T1000 (cell line): ENCODE results near the gene TYSND1.
"Not testable (repeated sequence)": the region's sequence is repeated elsewhere in the genome, so short reads cannot be mapped to it uniquely, and the experiment has no call there.

ENCODE experiments used
- DNase-seq: peaks from one replicate; lab custom pipeline; 2025; ENCODE audit warnings: mixed read lengths; lab: John Stamatoyannopoulos, UW

Gene TYSND1, protein sequence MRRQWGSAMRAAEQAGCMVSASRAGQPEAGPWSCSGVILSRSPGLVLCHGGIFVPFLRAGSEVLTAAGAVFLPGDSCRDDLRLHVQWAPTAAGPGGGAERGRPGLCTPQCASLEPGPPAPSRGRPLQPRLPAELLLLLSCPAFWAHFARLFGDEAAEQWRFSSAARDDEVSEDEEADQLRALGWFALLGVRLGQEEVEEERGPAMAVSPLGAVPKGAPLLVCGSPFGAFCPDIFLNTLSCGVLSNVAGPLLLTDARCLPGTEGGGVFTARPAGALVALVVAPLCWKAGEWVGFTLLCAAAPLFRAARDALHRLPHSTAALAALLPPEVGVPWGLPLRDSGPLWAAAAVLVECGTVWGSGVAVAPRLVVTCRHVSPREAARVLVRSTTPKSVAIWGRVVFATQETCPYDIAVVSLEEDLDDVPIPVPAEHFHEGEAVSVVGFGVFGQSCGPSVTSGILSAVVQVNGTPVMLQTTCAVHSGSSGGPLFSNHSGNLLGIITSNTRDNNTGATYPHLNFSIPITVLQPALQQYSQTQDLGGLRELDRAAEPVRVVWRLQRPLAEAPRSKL

DNA sequence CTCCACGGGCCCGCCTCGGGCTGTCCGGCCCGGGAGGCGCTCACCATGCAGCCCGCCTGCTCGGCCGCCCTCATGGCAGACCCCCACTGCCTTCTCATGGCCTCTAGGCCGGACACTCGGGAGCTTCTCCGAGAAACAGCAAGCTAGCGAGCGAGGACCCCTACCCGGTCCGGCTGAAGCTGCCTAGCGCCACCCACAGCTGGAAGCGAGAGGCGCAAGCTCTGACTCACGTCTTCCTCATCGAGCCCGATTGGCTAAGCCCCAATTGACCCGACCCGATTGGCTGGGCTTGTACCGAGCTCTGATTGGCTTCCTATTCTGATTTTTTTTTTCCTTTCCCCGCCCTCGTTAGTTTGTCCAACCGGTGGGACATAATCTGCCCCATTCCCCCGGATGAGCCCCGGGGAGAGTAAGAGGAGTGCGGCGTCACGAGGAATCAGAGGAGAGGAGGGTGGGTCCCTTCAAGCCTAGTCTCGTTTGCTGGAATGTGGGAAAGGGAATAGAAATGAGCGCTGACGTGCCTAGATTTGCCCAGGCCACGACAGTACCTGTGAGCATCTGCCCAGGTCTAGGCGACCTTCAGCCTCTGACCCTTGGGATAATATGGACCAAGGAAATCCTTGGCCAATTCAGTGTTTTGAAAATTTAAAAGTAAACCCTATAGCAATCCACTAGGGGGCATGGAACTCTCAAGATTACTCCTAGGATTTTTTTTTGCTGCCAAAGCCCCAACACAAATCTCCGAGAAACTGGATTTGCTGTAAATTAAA lies at the start of gene TYSND1:
Gene TYSND1 (minus strand): TSS at position 212 of the 770 bp plus-strand sequence. CDS start 114 bp downstream, at position 98.
- peak; percentile 98 for DNase-seq

DNA sequence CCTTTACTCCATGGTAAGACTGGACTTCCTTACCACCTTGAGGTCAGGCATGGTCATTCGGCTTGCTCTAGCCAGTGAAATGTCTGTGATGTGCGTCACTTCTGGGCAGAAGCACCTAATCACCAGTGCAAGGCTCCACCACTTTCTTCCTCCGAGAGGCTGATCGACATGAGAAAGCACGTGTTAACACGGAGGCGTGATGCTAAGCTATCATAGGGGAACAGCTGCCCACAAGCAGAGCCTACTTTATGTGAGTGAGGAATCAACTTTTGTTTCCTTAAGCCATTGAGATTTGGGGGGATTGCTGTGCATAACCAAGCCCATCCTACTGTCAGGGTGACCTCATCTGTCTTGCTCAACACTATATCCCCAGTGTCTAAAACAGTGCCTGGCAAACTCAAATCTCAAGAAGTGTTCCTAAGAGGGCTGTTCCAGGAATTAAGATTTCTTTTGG lies 46.9 kb upstream of the TYSND1 start:
- DNase-seq: no peak

DNA sequence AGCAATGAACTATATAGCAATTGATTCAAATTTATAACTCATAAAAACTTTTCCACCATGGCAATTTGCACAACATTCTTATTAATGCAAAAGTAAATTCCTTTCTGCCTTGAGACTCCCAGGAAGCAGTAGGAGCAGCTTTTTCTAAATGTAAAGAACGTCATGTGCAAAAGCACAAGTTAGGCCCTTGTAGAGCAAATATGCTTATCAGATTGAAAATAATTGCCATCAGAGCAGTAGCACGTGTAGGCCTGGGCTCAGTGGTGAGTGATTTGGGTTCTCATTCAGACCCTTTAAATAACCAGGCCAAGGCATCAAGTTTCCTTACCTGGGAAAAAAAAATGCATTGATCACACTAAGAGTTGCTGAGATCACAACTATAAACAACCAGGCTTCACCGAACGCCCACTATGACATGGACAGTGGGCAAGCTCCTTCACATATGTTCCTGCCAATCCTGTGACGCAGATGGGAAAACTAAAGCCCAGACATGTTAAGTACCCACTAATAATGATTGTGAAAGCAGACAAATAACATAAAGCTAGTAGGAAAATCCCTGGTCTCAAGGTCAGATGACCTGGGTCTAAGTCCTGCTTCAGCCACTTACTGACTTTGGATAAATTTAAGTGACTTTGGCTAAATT lies 45.9 kb upstream of the TYSND1 start:
- DNase-seq: no peak

DNA sequence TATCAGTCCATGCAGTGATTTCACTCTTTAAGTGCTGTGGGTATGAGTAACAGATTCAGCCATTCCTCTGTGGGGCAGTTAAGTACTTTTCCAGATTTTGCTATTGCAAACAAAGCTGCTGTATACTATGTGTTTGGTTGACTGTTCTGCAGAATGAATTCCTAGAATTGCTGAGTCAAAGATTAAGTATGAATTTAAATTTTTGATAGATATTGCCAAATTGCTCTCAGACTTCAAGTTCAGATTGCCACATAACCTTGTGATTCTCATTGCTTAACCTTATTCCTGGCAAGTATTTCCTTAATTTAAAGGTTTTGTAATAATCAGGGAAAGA lies 45.4 kb upstream of the TYSND1 start:
- DNase-seq: peak; percentile 13

DNA sequence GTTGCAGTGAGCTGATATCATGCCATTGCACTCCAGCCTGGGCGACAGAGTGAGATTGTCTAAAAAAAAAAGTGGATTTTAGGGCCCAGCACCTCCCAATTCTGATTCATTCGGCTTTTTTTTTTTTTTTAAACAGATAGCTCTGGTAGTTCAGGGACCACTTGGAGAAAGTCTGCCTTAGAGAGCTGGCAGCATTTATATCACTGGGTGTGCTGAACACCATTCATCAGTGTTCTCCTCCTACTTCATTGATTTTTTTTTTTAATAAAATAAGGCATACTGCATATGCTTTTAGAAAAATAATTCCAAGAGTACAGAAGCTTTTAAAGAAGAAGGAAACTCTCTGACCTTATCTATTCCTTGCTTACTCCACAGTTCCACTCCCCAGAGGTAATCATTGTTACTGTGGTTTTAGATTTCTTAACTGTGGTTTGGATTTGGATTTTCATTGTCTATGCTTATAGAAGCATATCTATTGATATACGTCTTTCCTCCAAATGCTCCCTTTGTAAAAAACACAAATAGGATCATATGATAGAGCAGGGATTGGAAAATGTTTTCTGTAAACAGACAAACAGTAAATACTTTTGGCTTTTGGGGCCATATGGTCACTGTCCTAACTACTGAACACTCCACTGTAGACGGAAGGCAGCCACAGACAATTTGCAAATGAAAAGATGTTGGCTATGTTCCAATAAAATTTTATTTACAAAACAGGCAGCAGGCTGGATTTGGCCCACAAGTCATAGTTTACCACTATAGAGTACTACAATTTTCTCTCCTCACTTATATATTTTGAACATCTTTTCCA lies 44.9 kb upstream of the TYSND1 start:
- DNase-seq: no peak

DNA sequence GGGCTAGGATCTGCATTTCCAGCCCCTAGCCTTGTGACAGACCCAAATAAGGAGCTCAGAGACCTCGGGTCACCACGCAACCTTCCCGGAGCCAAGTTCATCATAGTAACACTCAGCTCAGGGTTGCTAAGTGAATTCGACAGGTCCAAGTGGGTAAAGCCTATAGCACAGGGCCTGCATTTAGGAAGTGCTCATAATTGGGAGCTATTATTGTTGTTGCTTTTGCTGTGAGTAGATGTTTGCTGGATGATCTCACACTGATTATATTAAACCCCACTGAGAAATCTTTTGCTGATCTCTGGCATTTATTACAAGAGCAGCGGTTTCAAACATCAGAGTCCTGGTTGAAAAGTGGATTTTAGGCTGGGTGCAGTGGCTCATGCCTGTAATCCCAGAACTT lies 44.1 kb upstream of the TYSND1 start:
- DNase-seq: no peak

DNA sequence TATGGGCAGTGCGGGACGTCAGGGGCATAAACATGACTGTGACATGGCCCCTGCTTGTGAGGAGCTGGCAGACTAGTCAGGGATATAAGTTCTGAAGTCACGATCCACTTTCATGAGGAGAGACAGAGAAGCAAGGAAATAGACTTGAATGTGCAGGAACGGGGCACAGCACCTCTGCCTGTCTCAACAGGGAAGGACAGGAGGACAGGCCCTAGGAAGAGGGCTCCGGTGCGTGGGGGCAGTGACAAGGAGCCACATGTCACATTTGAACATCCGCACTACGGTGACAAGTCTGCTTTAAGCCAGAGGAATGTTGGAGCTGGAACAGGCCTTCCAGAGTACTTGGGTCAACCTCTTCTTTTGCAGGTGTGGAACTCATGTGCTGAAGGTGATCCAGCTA lies 43.6 kb upstream of the TYSND1 start:
- no peak for DNase-seq

DNA sequence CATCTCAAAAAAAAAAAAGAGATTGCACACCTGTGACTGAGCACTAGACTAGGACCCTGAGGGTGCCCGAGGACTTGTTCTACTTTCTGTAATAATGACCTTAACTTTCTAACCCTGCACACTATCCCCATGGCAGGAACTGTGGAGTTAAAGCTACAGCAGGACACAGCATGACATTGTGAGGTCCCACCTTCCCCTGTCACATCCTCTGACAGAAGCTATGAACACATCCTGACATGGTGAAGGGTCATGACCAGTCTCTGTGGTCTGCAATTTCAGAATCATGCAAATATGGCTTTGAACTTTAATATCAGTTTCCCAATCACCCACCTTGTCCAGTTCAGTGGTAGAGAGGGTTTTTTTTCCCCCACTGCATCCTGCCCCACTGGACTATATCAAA lies 42.3 kb upstream of the TYSND1 start:
- DNase-seq: no peak

DNA sequence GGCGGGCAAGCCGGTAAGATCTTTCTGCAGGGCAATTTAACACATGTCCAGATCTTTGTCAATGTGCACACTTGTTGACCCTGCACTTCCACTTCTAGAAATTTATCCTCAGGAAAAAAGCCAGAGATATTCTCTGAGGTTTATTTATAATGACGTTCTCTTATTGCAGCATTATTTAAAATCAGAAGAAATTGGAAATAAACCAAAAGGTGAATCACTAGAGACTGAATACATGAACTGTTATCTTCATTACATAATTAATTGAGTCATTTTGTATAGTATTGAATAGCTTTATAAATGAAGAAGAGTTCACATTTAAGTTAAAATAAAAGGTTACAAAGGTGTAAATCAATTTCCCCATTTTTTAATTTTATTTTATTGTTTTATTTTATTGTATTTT lies 40.1 kb upstream of the TYSND1 start:
- no peak for DNase-seq

DNA sequence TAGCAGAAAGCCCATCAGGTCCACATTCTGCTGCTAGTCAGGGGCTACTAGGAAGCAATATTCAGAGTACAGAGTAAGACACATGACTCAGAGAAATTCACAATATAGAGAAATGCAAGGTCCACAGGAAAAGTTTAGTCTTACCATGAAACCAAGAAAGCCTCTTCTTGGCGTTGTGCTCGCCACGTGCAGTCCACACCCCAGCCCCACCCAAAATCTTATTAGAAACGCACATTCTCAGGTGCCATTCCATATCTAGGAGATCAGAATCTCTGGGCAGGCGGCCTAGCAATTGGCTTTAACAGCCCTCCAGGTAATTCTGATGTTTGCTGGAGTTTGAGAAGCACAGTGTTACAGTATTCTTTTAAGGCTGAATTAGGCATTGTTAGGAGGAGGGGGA lies 39.6 kb upstream of the TYSND1 start:
- DNase-seq: no peak

DNA sequence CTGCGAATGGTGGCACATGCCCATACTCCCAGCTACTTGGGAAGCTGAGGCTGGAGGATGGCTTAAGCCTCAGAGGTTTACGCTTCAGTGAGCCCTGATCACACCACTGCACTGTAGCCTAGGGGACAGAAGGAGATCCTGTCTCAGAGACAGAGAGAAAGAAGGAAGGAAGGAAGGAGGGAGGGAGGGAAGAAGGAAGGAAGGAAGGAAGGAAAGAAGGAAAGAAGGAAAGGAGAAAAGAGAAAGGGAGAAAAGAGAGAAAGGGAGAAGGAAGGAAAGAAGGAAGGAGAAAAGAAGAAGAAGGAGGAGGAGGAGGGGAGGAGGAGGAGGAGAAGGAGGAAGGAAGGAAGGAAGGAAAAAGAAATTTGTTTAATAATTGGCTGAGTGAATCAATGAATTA lies 36.8 kb upstream of the TYSND1 start:
- DNase-seq: no peak

DNA sequence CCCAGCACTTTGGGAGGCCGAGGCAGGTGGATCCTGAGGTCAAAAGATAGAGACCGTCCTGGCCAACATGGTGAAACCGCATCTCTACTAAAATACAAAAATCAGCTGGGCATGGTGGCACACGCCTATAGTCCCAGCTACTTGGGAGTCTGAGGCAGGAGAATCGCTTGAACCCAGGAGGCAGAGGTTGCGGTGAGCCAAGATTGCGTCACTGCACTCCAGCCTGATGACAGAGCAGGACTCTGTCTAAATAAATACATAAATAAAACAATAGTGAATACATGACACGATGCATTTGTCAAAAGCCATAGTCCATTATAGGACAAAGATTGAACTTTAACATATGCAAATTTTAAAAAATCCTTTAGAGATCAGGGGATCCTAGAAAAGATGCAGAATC lies 32.7 kb upstream of the TYSND1 start:
- not testable (repeated sequence) for DNase-seq

DNA sequence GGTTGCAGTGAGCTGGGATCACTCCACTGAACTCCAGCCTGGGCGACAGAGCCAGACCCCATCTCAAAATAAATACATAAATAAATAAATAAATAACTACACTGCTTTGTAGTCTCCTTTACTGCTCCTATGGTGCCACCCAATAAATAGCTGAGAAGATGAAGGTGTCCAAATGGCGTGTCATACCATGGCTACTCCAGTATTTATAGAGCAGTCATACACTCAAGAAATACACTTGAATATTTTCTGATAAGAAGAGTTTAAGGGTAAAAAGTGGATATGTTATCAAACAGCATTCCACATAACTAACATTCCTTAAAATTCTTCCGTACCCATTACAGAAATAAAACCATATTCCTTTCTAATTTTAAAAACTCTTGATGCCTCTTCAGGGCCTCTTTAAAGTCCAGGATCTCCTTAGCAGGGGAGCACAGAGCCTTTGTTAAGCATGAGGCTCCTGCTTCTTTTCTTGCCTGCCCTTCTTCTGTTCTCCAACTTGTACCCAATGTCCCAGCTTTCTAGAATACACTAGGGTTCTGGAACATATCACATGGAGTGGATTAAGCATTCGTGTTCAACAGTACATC lies 31.7 kb upstream of the TYSND1 start:
- no peak for DNase-seq

DNA sequence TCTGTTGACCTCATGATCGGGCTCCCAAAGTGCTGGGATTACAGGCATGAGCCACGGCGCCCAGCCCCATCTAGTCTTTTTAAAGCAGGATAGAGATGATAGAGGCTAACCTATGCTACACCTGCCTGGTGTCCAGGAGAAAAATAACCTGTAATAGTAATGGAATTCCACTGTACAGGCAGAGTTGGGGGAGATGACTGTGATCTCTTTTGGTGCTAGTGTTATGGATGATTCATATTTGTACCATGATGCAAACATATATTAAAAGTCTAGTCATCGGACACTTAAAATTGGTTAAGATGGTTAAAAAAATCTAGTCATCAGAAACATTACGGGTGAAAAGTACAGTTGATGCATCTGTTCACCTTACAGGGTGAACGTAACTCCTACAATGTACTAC lies 29.9 kb upstream of the TYSND1 start:
- no peak for DNase-seq

DNA sequence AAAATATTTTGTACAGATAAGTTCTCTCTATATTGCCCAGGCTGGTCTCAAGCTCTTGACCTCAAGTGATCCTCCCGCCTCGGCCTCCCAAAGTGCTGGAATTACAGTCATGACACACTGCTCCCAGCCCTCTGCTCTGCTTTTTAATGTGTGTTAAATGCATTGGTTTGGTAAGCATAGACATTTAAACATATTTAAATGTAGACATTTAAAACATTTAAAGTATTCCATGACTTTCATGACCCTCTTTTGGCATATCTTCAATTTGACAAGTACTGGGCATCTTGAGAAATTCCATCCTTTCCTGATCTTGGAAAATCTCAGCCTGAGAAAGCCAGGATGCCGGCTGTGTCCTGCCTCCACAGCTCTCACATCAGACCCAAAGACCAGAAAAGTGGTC lies 29.0 kb upstream of the TYSND1 start:
- DNase-seq: no peak

DNA sequence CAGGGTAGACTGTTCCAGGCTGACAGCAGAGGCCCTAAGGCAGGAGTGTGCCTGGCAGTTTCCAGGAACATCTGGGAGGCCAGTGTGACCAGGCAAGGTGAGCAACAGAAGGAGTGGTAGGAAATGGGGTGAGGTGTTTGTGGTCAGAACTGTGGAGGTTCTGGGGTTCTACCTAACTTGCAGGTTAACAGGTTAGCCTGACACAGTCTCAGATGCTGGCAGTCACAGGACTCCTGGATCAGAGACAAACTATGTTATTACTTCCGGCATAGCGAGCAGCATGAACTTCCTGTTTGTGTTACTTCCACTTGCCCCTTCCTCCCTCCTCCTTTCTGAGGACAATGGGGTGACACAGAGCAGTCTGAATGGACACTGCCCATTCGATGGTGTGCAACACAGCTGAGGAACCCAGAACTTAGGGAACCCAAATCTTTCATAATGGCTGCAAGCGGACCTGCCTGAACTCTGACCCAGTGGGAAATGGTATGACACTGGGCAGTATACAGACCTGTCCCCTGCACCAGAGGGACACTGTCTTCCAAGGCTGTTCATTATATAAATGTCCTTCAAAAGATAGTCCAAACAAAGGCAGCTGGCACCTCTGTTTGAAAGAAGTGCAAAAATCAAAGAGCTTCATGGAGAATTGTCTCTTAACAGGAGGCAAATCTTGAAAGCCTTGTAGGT lies 27.7 kb upstream of the TYSND1 start:
- no peak for DNase-seq

DNA sequence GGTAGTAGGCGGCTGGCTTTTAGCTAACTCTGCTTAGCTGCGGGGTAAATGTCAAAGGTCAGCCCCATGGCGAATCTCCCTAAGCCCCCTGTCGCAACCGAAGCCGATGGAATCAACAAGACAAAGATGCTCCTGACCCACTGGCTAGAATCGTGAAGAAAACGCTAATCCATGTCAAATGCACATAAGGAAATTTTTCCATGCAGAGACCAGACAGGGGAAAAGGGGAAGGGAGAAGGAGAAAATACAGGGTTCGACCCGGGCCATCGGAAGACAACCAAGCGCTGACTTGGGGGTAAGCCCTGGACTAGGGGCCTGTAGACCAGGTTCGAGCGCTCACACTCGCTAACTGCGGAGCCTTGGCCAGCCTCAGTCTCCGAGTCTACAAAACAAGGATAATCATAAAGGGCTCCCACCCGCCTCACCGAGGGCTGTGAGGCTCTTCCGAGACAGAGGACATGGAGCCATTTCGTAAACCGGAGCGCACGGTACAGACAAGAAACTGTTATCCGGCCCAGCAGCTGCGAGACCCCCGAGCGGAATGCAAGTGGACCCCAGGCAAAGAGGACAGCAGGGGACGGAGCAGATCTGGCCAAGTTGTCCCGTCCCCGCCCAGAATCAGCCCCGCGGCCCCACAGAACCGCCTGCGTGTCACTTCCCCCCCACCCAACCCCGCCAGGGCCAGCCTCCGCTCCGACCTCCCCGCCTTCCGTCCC lies 23.3 kb upstream of the TYSND1 start:
- DNase-seq: no peak

DNA sequence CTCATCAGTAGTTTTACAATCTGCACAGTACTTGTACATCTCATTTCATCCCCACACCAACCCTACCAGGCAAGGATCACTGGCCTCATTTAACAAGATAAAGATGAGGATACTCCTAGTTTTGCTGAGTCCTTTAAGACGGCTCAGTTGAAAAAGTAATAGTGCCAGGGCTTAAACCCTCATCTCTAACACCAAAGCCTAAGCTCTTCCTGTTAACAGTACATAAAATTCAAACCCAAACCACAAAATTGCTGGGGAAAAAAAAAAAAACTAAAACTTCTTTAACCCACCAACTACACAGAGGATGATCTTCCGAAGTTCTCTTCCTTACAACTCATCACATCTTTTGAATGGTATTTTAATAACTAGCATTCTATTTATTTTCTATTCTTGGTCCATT lies 22.5 kb upstream of the TYSND1 start:
- DNase-seq: no peak

DNA sequence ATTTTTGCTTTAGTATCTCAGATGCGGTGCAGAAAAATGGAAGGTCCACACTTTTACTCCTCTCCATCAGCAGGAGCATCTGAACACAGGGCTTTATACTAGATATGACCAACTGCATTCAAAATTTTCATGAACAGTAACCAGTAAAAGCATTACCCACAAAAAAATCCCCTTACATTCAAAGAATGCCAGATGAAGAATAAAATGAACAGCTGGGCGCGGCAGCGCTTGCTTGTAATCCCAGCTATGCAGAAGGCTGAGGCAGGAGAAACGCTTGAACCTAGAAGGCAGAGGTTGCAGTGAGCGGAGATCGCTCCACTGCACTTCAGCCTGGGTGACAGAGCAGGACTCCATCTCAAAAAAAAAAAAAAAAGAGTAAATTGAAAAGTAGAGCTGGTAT lies 20.7 kb upstream of the TYSND1 start:
- no peak for DNase-seq

DNA sequence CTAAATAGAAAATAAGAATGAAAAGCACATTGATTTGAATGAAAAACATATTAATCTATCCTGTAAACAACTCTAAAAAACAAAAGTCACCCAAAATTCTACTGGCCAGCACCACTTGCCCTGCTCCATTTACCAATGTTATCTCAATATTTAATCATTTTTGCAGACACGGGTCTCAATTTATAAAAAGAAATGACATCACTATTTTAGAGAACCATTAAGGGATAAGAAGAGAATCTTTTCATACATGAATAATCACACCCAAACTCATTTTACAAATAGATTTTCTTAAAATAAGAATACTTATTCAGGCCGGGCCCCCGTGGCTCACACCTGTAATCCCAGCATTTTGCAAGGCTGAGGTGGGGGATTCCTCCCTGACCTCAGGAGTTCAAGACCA lies 19.9 kb upstream of the TYSND1 start:
- no peak for DNase-seq
